B cell (primary cell): ENCODE data around the gene SIK3.

Experiments
- CTCF ChIP-seq: fragments of 200-600 bp; IDR thresholded peaks from one replicate; pipeline ENCODE4 v1.8.0; 2022; ENCODE audit warnings: antibody characterized with exemption, mild to moderate bottlenecking
- EZH2 ChIP-seq: IDR thresholded peaks from 2 replicates; pipeline ENCODE4 v1.6.1; 2012; ENCODE audit warnings: borderline replicate concordance, low read depth, mild to moderate bottlenecking, moderate library complexity, low read length; ENCODE audit not compliant: insufficient read depth, poor library complexity, severe bottlenecking

GRCh38 chr11:116813781-116814471 is 284.3 kb downstream of the SIK3 start:
- no peak for TF ChIP-seq EZH2
- no peak for TF ChIP-seq CTCF
